ENCODE measurements around the gene CREBBP. TPM values are rescaled to one million over a fixed set of nuclear protein-coding genes. Genes with fewer than 3 reads are reported as not detected.

CREBBP gene
- total RNA-seq, 1 experiment from 2014 or later = 79.1 TPM

- H3K79me2 ChIP-seq (ENCODE audit: insufficient read depth, low read length) = peaks cover 22% of the 10 kb centered on the region; the same call in 1 of the 2 replicates
- H3K4me2 ChIP-seq (ENCODE audit: insufficient read depth, insufficient read length, low read length) = peak overlapping the region; percentile 36
- no peak overlapping the region for H2BK15ac ChIP-seq (ENCODE audit: low read depth, low read length)
- H2BK12ac ChIP-seq (ENCODE audit: insufficient read length, low read depth, low read length) = no peak overlapping the region
- 0 out of 2 replicates have a peak, but pooled peaks cover 4% of the 10 kb centered on the region for H3K4me1 ChIP-seq (ENCODE audit: insufficient read depth, low read length)
- no peak overlapping the region for H3K23ac ChIP-seq (ENCODE audit: insufficient read length, low read depth, low read length)
- peaks cover 22 to 27% of the 10 kb centered on the region in 2 experiments for H3K4me1 Mint-ChIP-seq
- no peak overlapping the region for H3K4ac ChIP-seq (ENCODE audit: low read depth, low read length)
- H3K23me2 ChIP-seq (ENCODE audit: insufficient read length, low read depth, low read length, poor library complexity, severe bottlenecking) = peaks cover 8% of the 10 kb centered on the region
- H3K79me1 ChIP-seq (ENCODE audit: insufficient read depth, low read depth, low read length, poor library complexity, severe bottlenecking) = no peaks in the 10 kb centered on the region
- peak overlapping the region in 2 of 3 experiments; percentile 25 to 34; a peak in 3 of 7 replicates for H3K27ac Mint-ChIP-seq
- peak overlapping the region; percentile 32 for H3K9ac ChIP-seq (ENCODE audit: extremely low read depth, insufficient read length, low read length)
- H4K20me1 ChIP-seq (ENCODE audit: control insufficient read depth, insufficient read depth, insufficient read length) = peaks cover 3% of the 10 kb centered on the region
- H3K9me3 Mint-ChIP-seq = peaks cover 0 to 2% of the 10 kb centered on the region in 2 experiments; a peak in 3 of 5 replicates
- no peak overlapping the region for H4K8ac ChIP-seq (replicated peaks; ENCODE audit: insufficient read length, low read depth, low read length)
- H3T11ph ChIP-seq (ENCODE audit: low read length) = no peak overlapping the region
- no peak overlapping the region for H2BK20ac ChIP-seq (ENCODE audit: low read depth, low read length, poor library complexity, severe bottlenecking)
- no peak for TF ChIP-seq CTCF (conservative IDR thresholded peaks at IDR 0.05)
- no peak overlapping the region for H3K27ac ChIP-seq (ENCODE audit: insufficient read length, low read depth, low read length)
- peaks cover 3% of the 10 kb centered on the region for H3K27me3 Mint-ChIP-seq (ENCODE audit: low read depth)
- no peak overlapping the region for H2AFZ ChIP-seq (ENCODE audit: low read length)
- peak; percentile 46 for DNase-seq
- no CpG with 5 or more reads among the region's 30 CpGs for WGBS (ENCODE audit: extremely low coverage, insufficient read length, low lambda C conversion rate)
- no peak overlapping the region for H2BK120ac ChIP-seq (ENCODE audit: low read depth, low read length, poor library complexity, severe bottlenecking)
- no peak overlapping the region for H2BK5ac ChIP-seq (ENCODE audit: insufficient read length, low read length)
- peak overlapping the region; percentile 64 to 79 for H3K4me3 Mint-ChIP-seq
- H3K27me3 ChIP-seq (ENCODE audit: insufficient read depth, low read length) = no peaks in the 10 kb centered on the region
- H3K56ac ChIP-seq (ENCODE audit: insufficient read length, low read depth, low read length) = no peak overlapping the region
- H3K18ac ChIP-seq (ENCODE audit: insufficient read length, low read depth, low read length) = peak overlapping the region; percentile 44
- no peak overlapping the region for H2AK5ac ChIP-seq (ENCODE audit: insufficient read length, low read length)
- no peak overlapping the region for H4K91ac ChIP-seq (ENCODE audit: insufficient read length, low read depth, low read length)
- H3K9me3 ChIP-seq (ENCODE audit: control insufficient read depth, low read depth, low read length) = no peaks in the 10 kb centered on the region
- H4K5ac ChIP-seq (ENCODE audit: insufficient read length, low read depth, low read length) = no peak overlapping the region
- peaks cover 4 to 21% (median 20%) of the 10 kb centered on the region in 3 experiments; a peak in 6 of 7 replicates for H3K36me3 Mint-ChIP-seq (ENCODE audit: insufficient read depth in 1 of 3, low read depth in 3 of 3)
- H3K14ac ChIP-seq (ENCODE audit: insufficient read depth, low read length) = peak overlapping the region; percentile 72
Measured at GRCh38 chr16:3881499-3881990, 1.0 kb upstream of the CREBBP start.

Data from H9 (cell line).